Stimulated activated CD4-positive, alpha-beta T cell treated with anti-CD3 and anti-CD28 coated beads, Interleukin-15, amount 100 ng/mL, for 1 hour (primary cell): ENCODE data around the gene CRB1.
"Not testable (repeated sequence)": the region's sequence is repeated elsewhere in the genome, so short reads cannot be mapped to it uniquely, and the experiment has no call there.

Source experiments
- DNase-seq, 2 donors: peaks; one replicate each; pipeline ENCODE4 v3.0.0-alpha.2; 2020; ENCODE audit warnings: low read depth in 1 of 2, low spot score in 1 of 2

Gene CRB1

DNA sequence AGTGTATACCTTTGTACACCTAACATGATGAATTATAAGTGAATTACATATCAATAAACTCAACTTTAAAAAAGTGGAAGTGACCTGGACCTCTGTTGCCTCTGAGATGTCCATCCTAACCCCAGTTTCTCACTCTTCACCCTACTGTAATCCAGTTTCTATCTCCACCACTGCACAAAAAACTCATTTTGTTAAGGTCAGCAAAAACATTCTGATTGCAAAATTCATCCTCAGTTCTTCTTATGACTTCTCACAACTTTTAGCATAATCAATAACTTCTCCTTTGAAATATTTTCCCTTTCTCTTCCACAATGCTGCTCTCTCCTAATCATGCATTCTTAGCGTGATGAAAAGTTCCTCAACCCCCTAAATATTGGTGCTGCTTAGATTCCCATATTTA lies 129.8 kb downstream of the CRB1 start:
- DNase-seq: no peak

DNA sequence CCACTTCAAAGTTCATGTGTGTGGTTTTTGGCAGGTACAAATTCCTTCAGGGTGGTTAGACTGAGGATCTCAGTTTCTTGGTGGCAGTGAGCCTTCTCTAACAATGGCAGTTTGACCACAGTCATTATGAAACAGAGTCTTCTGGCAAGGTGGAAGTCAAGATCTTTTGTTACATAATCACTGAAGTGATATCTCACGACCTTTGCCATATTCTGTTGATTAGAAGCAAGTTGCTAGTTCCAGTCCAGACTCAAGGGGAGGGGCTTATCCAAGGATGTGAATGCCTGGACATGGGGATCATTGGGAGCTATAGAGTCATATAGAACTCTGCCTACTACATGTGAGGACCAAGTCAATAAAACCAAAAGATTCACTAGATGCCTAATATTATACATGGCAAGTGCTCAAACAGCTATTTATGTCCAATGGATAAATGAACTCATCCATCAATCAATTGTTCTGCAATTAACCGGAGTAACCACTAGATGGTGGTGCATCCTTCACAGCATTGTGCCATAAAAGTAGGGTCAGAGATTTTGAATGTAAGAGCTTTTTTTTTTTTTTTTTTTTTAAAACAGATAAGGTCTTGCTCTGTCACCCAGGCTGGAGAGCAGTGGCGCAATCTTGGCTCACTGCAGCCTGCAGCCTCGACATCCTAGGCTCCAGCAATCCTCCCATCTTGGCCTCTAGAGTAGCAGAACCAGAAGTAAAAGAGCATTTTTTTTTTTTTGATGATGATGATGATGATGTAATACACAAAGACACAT lies 131.9 kb downstream of the CRB1 start:
- DNase-seq: no peak

DNA sequence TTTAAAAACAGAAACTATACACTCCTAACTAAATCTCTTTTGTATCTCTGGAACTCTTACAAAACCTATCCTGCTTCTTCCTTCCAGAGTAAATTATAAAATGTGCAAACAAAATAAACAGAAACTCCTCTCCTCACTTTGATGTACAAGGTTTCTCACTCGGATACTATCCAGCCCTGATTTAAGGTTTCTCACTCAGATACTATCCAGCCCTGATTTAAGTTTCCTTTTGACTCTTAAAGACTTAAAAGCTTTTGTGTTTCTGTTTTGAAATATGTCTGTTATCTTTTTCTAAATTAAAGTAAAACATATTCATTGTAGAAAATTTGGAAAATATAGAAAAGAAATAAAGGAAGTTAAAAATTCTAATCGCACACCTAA lies 132.5 kb downstream of the CRB1 start:
- DNase-seq: no peak

GRCh38 chr1:197402189-197402588 lies 134.1 kb downstream of the CRB1 start:
- no peak for DNase-seq

DNA sequence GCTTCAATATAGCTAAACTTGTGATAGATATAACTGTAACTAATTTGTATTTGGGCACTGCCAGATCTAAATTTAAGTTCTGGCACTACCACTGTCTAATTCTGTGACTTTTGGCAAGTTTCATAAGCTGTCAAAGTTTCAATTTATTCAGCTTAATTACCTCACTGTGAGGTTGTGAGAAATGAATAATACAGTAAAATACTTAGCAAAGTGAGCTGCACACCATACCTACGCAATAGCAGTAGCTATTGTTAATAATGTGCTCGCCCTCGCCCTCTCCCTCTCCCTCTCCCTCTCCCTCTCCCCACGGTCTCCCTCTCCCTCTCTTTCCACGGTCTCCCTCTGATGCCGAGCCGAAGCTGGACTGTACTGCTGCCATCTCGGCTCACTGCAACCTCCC lies 136.7 kb downstream of the CRB1 start:
- DNase-seq: not testable (repeated sequence)

DNA sequence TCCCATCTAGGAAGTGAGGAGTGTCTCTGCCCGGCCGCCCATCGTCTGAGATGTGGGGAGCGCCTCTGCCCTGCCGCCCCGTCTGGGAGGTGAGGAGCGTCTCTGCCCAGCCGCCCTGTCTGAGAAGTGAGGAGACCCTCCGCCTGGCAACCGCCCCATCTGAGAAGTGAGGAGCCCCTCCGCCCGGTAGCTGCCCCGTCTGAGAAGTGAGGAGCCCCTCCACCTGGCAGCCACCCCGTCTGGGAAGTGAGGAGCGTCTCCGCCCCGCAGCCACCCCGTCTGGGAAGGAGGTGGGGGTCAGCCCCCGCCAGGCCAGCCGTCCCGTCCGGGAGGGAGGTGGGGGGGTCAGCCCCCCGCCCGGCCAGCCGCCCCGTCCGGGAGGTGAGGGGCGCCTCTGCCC lies 137.6 kb downstream of the CRB1 start:
- DNase-seq: not testable (repeated sequence)

- no peak for DNase-seq
These were observed 145.5 kb downstream of the CRB1 start for GRCh38 chr1:197413564-197413963.

- DNase-seq: no peak
These were observed 147.2 kb downstream of the CRB1 start for GRCh38 chr1:197415221-197415620.

DNA sequence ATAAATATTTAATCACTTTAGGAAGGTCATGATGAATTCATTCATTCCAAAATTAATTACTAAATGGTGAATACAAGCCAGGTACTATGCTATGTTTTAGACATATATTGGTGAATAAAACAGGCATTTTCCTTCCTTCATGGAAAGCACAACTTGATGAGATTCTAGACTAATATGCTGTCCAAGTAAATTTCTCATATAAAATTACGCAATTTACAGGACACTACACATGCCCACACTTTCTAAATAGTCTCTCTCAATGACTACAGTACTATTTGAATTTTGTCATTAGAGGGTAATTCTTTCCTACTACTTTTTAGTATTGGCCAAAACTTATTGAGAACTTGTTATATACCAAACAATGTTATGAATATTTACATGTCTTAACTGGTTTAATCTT lies 150.6 kb downstream of the CRB1 start:
- no peak for DNase-seq

DNA sequence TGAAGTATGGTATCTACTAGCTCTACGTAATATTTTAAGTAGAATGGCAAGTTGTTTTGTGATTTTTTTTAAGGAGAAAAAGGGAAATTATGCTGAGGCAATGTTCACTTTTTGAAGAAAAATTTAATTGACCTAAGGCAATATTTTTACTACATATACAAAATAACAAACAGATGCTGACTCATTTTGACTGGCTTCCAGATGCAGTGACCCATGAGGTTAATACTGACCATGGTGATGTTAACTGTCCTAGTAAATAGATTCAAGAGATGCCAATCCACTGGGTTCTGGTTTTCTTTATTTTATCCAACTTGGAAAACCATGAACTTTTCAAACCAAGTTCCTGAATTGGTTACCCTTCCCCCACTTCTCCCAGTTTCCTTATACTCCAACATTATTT lies 154.9 kb downstream of the CRB1 start:
- DNase-seq: no peak

DNA sequence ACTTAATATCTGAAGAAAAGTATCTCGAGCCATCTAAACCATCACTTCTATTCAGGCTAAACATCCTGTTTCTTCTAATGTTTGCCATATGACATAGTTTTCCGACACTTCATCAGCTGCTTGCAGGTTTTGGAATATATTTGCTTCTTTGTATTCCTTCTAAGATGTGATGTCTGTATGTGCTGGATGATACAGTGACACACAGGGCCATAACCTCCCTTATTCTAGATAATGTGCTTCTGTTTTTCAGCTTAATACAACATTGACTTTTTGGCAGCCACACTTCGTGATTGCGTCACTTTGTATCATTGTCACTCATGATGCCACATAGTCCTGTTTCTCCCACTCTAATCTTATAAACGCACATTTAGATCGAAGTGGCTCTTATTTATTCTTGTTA lies 156.3 kb downstream of the CRB1 start:
- no peak for DNase-seq

- no peak for DNase-seq
These were observed 161.3 kb downstream of the CRB1 start for GRCh38 chr1:197429372-197429771.

DNA sequence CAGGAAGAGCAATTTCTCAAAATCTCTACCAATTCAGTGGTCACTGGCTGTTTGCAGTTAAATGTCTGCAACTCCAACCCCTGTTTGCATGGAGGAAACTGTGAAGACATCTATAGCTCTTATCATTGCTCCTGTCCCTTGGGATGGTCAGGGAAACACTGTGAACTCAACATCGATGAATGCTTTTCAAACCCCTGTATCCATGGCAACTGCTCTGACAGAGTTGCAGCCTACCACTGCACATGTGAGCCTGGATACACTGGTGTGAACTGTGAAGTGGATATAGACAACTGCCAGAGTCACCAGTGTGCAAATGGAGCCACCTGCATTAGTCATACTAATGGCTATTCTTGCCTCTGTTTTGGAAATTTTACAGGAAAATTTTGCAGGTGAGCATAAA lies 167.2 kb downstream of the CRB1 start:
- DNase-seq: no peak

- DNase-seq: no peak
These were observed 169.5 kb downstream of the CRB1 start for GRCh38 chr1:197437601-197438000.

DNA sequence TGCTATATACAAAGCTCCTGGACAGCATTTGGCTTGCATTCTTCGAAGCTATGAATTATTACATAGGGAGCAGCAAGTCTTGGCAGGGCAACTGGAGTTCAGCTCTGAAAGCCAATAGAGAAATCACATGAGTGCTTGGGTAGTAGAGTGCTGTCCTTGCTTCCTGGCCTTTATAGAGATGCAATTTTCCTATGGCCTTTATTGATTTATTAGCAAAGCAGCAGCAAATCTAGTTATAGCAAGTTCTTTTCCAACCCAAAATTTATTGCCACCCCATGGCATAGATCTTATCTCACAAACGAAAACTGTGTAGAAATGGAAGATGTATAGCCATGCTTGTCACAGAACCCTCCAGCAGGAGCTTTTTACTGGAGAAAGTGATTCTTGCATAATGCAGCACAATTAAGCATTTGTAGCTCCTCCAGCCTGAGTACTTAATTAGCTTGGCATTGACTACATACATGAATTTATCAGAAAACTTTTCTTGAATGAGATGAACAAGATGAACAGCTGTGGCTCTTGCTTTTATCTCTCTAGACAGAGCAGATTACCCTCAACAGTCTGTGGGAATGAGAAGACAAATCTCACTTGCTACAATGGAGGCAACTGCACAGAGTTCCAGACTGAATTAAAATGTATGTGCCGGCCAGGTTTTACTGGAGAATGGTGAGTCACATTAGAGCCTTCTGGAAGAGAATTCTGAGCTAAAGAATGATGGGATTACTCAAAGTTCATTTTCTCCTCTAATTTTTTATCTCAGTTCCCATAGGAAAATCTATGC lies 170.1 kb downstream of the CRB1 start:
- DNase-seq: no peak

DNA sequence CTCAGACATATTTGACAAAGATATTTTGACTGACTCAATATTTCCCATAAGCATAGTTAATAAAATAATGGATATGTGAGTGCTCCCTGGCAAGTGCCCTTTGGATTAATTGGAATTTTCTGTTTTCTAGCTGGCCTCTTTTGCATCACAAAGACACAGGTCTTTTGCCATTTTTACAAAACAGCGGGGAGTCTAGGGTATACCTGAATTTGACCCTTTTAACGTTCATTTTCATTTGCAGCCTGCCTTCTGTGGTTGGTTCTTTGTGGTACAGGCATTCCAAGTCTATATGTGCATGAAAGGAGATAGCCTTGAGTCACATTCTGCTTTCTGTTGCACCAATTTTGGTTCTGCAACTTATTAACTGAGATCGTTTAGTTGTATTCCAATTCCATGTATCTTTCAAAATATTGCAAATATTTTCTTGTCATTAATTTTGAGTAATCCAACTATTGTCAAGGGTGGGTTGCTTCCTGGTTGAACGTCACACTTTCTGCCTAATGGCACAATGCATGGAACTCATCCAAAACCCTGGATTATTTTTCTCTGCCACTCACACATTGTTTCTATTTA lies 171.7 kb downstream of the CRB1 start:
- no peak for DNase-seq

- DNase-seq: no peak
These were observed 172.7 kb downstream of the CRB1 start for GRCh38 chr1:197440715-197441114.

- no peak for DNase-seq
These were observed 174.0 kb downstream of the CRB1 start for GRCh38 chr1:197441999-197442414.

GRCh38 chr1:197444755-197445154 lies 176.7 kb downstream of the CRB1 start:
- DNase-seq: no peak

DNA sequence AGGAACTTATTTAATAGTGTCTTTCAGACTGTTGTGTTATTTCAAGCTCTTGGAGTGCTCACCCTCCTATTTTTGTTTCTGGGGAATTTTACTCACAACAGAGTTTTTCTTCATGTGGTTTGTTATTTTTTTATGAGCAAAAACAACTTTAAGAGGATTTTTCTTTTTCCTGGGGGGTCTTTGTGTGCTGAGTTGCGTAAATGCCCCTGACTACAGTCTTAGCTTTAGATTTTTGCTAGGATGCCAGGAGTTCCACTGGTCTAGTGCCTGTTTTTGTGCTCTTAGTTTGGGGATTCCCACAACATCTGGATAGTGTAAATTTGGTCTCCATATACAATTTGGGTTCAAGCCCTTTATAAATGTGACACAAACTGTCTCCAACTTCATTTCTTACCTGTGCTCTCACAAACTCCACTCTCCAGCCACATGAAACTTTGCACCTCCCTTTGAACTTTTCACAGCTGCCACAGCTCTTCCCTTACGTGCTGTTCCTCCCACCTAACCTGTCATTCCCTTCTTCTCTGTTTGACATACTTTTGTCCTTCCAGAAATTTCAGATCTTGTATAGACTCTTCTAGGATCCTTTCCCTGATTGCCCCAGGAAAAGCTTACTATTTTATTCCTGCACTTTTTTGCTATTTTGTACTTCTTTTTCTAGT lies 180.2 kb downstream of the CRB1 start:
- DNase-seq: no peak

- no peak for DNase-seq
These were observed 183.3 kb downstream of the CRB1 start for GRCh38 chr1:197451381-197451780.
